NB4 (cell line): ENCODE results near the gene SPRR1B.

Experiments used
- CTCF ChIP-seq: IDR thresholded peaks from one replicate; pipeline ENCODE4 v1.5.1; 2012; ENCODE audit warnings: low read depth, low read length
- POLR2A ChIP-seq: IDR thresholded peaks from 2 replicates; pipeline ENCODE4 v1.6.1; 2011; ENCODE audit warnings: mild to moderate bottlenecking; ENCODE audit not compliant: insufficient read length; ENCODE audit errors: extremely low read depth

- TF ChIP-seq CTCF, result no peak
- TF ChIP-seq POLR2A, result no peak
Observed at GRCh38 chr1:152996633-152997400, 34.2 kb upstream of the SPRR1B start.
